HG03469 (cell line): ENCODE results near the gene CSMD2.
"Not testable (repeated sequence)": the region's sequence is repeated elsewhere in the genome, so short reads cannot be mapped to it uniquely, and the experiment has no call there.

Experiments
- ATAC-seq: cut with Tn5 transposase; IDR thresholded peaks from one replicate; pipeline ENCODE4 v1.9.1; 2021; ENCODE audit warnings: mild to moderate bottlenecking, moderate library complexity, moderate number of reproducible peaks; ENCODE audit not compliant: unreplicated experiment

CSMD2 gene

GRCh38 chr1:33519240-33519884 lies 645.7 kb downstream of the CSMD2 start:
- ATAC-seq = no peak

GRCh38 chr1:33517596-33518250 lies 647.3 kb downstream of the CSMD2 start:
- no peak for ATAC-seq

- no peak for ATAC-seq
Measured at GRCh38 chr1:33516891-33517567, 648.0 kb downstream of the CSMD2 start.

GRCh38 chr1:33516428-33516827 lies 648.6 kb downstream of the CSMD2 start:
- no peak for ATAC-seq

GRCh38 chr1:33515607-33516006 lies 649.4 kb downstream of the CSMD2 start:
- no peak for ATAC-seq

GRCh38 chr1:33515112-33515511 lies 649.9 kb downstream of the CSMD2 start:
- ATAC-seq = no peak

GRCh38 chr1:33512226-33513011 lies 652.6 kb downstream of the CSMD2 start:
- ATAC-seq = no peak

- ATAC-seq = not testable (repeated sequence)
Measured at GRCh38 chr1:33509276-33509675, 655.8 kb downstream of the CSMD2 start.

GRCh38 chr1:33508151-33508550 lies 656.9 kb downstream of the CSMD2 start:
- no peak for ATAC-seq

GRCh38 chr1:33507661-33508060 lies 657.4 kb downstream of the CSMD2 start:
- ATAC-seq = no peak

GRCh38 chr1:33503506-33503905 lies 661.5 kb downstream of the CSMD2 start:
- no peak for ATAC-seq

GRCh38 chr1:33502726-33503125 lies 662.3 kb downstream of the CSMD2 start:
- ATAC-seq = no peak

GRCh38 chr1:33501774-33502173 lies 663.3 kb downstream of the CSMD2 start:
- no peak for ATAC-seq

- no peak for ATAC-seq
Measured at GRCh38 chr1:33501309-33501708, 663.7 kb downstream of the CSMD2 start.

- ATAC-seq = no peak
Measured at GRCh38 chr1:33500547-33500946, 664.5 kb downstream of the CSMD2 start.

- no peak for ATAC-seq
Measured at GRCh38 chr1:33497410-33497809, 667.6 kb downstream of the CSMD2 start.

GRCh38 chr1:33494929-33495328 lies 670.1 kb downstream of the CSMD2 start:
- ATAC-seq = no peak

GRCh38 chr1:33488624-33489023 lies 676.4 kb downstream of the CSMD2 start:
- ATAC-seq = no peak

GRCh38 chr1:33482412-33482811 lies 682.6 kb downstream of the CSMD2 start:
- ATAC-seq = no peak

- ATAC-seq = no peak
Measured at GRCh38 chr1:33477451-33477850, 687.6 kb downstream of the CSMD2 start.

- no peak for ATAC-seq
Measured at GRCh38 chr1:33473900-33474299, 691.1 kb downstream of the CSMD2 start.
